ENCODE measurements around the gene GNMT.

Gene GNMT

DNA sequence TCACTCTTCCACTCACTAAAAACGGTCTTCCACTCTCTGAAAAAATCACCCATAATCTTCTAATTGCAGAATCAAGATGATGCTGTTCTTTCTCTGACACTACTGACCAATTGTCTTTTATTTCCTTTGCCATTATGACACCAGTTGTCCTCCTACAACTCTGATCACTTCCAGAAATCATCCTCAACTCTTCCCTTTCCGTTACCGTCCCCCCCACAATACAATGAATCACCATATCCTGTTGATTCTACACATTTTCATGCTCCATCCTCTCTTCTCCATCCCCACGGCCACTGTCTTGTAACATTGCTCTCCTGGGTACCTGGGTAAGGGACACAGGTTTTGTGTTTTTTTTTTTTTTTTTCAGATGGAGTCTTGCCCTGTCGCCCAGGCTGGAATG lies 21.3 kb downstream of the GNMT start:
- Histone ChIP-seq H3K9me3 (ENCODE audit: control extremely low read depth in 1 of 5, control insufficient read depth in 4 of 5, insufficient read depth in 2 of 5, low read depth in 1 of 5, low read length in 4 of 5) (no peaks in the 10 kb centered on the region), H3K4me1 (ENCODE audit: control extremely low read depth in 1 of 4, control insufficient read depth in 4 of 4, insufficient read depth in 4 of 4, low read length in 3 of 4) (peaks cover 9 to 40% (median 36%) of the 10 kb centered on the region in 4 experiments), H3K27me3 (replicated peaks in 2 of 5; ENCODE audit: control insufficient read depth in 4 of 5, insufficient read depth in 5 of 5, low read length in 4 of 5) (no peaks in the 10 kb centered on the region), H3K36me3 (ENCODE audit: control insufficient read depth in 4 of 4, insufficient read depth in 4 of 4, low read length in 3 of 4) (no peaks in the 10 kb centered on the region), H3K27ac (ENCODE audit: insufficient read depth in 1 of 2, low read depth in 1 of 2, low read length in 2 of 2, poor library complexity in 1 of 2, severe bottlenecking in 2 of 2) (no peak overlapping the region), H3K4me3 (ENCODE audit: control insufficient read depth in 1 of 7, extremely low read depth in 1 of 7, insufficient read depth in 4 of 7, low read depth in 2 of 7, low read length in 6 of 7) (no peak overlapping the region)
- ChIA-PET CTCF (no interaction called here), POLR2A (no interaction called here)
- 100% methylated on average over 4 of the region's 5 CpGs for WGBS (ENCODE audit: insufficient coverage)
- no peak for DNase-seq

DNA sequence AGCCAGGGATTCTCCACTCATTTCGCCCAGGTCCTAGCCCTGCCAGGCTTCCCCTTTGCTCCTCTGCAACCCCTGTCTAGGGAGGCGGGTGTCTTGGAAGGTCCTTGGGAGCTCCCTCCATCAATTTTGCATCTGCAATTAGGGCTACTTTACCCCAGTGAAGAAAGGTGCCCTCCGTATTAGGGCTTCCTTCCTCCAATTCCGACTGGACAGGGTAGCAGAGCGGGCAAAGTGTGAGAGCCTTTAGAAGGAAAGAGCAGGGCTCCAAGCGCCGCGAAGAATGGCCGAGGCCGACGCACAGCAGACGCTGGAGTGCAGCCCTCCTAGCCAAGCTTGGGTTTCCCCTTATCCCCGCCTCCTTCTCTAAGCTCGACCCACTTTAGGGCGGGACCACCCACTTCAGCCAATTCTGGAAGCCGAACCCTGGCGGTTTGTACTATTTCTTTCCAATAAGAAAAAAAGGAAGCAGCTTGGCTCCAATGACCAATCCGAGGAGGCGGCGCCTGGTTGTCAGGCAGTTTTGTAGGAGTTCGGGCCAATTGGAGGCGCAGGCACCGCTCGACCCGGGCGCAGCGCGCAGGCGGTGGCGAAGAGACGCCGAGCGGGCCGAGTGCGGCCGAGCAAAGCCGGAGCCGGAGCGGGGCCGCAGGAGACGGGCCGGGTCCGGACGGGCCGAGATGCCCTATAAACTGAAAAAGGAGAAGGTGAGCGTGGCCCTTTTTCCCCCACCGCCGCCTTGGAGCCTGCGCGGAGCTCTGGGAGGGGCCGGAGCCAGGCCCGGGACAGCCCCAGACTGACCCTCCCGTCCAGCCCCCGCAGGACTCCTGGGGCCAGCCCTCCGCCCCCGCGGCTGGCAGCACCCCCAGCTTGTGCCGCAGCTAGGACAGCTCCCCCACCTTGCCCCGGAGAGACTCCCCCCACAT lies 23.7 kb downstream of the GNMT start, which contains the start of gene PPP2R5D:
PPP2R5D (plus strand) TSS at position 570 of the 923 bp plus-strand sequence; CDS start at position 678, 108 bp downstream.
- POLR2A ChIA-PET: interaction anchor here (1.1 to 1.4 kb wide), 2 partner anchors 45 to 55 kb away, joined by 3 to 7 read pairs; partner anchors contain the start of gene CNPY3
- peaks cover 0 to 20% (median 16%) of the 10 kb centered on the region in 4 experiments for H3K36me3 ChIP-seq (ENCODE audit: control insufficient read depth in 4 of 4, insufficient read depth in 4 of 4, low read length in 3 of 4)
- H3K27ac ChIP-seq (ENCODE audit: insufficient read depth in 1 of 2, low read depth in 1 of 2, low read length in 2 of 2, poor library complexity in 1 of 2, severe bottlenecking in 2 of 2): peak within 1 kb of the TSS; percentile 78 to 79
- H3K27me3 ChIP-seq (replicated peaks in 2 of 5; ENCODE audit: control insufficient read depth in 4 of 5, insufficient read depth in 5 of 5, low read length in 4 of 5): no peaks in the 10 kb centered on the region
- peaks cover 9 to 31% (median 28%) of the 10 kb centered on the region in 4 experiments for H3K4me1 ChIP-seq (ENCODE audit: control extremely low read depth in 1 of 4, control insufficient read depth in 4 of 4, insufficient read depth in 4 of 4, low read length in 3 of 4)
- WGBS (ENCODE audit: insufficient coverage): 0% methylated on average over 34 of the region's 59 CpGs
- CTCF ChIA-PET: interaction anchor here (0.8 to 1.5 kb wide), 7 partner anchors 13 to 146 kb away, joined by 3 to 6 read pairs (median 3); partner anchors contain the start of genes CNPY3 and KLHDC3
- peak; percentile 99 for DNase-seq
- H3K9me3 ChIP-seq (ENCODE audit: control extremely low read depth in 1 of 5, control insufficient read depth in 4 of 5, insufficient read depth in 2 of 5, low read depth in 1 of 5, low read length in 4 of 5): no peaks in the 10 kb centered on the region
- peak within 1 kb of the TSS; percentile 72 to 90 (median 81) for H3K4me3 ChIP-seq (ENCODE audit: control insufficient read depth in 1 of 7, extremely low read depth in 1 of 7, insufficient read depth in 4 of 7, low read depth in 2 of 7, low read length in 6 of 7)

DNA sequence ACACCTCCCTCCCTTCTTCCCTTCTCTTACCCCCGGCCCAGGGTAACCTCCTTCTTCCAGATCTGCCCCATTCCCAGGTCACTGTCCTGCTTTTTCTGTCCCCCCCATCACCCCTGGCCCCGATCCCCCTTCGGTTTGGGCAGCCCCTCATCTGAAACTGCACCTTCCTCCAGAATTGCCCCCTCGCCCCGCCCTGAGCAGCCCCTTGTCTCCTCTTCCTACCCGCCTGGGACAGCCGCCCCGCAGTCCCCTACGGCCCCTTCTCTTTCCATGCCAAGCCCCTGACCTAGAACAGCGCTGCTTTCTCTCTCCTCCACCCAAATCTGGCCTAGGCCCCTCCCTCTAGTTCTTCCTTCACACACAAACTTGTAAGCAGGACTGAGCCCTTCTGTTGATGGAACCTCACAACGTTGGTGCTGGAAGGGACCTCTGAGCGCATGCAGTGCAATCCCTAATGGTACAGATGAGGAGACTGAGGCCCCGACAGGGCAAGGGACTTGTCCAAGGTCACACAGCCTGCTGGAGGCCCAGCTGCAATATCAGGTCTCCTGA lies 24.4 kb downstream of the GNMT start:
- peak in 2 of 3 donors; percentile 42 to 49 for DNase-seq
- ChIA-PET POLR2A (interaction anchor here (0.7 to 1.1 kb wide), 2 partner anchors 16 to 55 kb away, joined by 5 to 7 read pairs; partner anchors contain the start of gene CNPY3), CTCF (interaction anchor here (1.0 to 1.5 kb wide), 5 partner anchors 9 to 84 kb away, joined by 3 to 4 read pairs (median 3); partner anchors contain the start of gene CNPY3)
- H3K36me3 ChIP-seq (ENCODE audit: control insufficient read depth in 4 of 4, insufficient read depth in 4 of 4, low read length in 3 of 4): peaks cover 0 to 27% (median 23%) of the 10 kb centered on the region in 4 experiments
- peaks cover 2 to 24% (median 21%) of the 10 kb centered on the region in 4 experiments for H3K4me1 ChIP-seq (ENCODE audit: control extremely low read depth in 1 of 4, control insufficient read depth in 4 of 4, insufficient read depth in 4 of 4, low read length in 3 of 4)
- H3K27ac ChIP-seq (ENCODE audit: insufficient read depth in 1 of 2, low read depth in 1 of 2, low read length in 2 of 2, poor library complexity in 1 of 2, severe bottlenecking in 2 of 2): peak overlapping the region; percentile 78 to 79
- no peaks in the 10 kb centered on the region for H3K27me3 ChIP-seq (replicated peaks in 2 of 5; ENCODE audit: control insufficient read depth in 4 of 5, insufficient read depth in 5 of 5, low read length in 4 of 5)
- H3K9me3 ChIP-seq (ENCODE audit: control extremely low read depth in 1 of 5, control insufficient read depth in 4 of 5, insufficient read depth in 2 of 5, low read depth in 1 of 5, low read length in 4 of 5): no peaks in the 10 kb centered on the region
- WGBS (ENCODE audit: insufficient coverage): 17% methylated on average over 9 of the region's 13 CpGs
- peak overlapping the region; percentile 72 to 90 (median 81) for H3K4me3 ChIP-seq (ENCODE audit: control insufficient read depth in 1 of 7, extremely low read depth in 1 of 7, insufficient read depth in 4 of 7, low read depth in 2 of 7, low read length in 6 of 7)

DNA sequence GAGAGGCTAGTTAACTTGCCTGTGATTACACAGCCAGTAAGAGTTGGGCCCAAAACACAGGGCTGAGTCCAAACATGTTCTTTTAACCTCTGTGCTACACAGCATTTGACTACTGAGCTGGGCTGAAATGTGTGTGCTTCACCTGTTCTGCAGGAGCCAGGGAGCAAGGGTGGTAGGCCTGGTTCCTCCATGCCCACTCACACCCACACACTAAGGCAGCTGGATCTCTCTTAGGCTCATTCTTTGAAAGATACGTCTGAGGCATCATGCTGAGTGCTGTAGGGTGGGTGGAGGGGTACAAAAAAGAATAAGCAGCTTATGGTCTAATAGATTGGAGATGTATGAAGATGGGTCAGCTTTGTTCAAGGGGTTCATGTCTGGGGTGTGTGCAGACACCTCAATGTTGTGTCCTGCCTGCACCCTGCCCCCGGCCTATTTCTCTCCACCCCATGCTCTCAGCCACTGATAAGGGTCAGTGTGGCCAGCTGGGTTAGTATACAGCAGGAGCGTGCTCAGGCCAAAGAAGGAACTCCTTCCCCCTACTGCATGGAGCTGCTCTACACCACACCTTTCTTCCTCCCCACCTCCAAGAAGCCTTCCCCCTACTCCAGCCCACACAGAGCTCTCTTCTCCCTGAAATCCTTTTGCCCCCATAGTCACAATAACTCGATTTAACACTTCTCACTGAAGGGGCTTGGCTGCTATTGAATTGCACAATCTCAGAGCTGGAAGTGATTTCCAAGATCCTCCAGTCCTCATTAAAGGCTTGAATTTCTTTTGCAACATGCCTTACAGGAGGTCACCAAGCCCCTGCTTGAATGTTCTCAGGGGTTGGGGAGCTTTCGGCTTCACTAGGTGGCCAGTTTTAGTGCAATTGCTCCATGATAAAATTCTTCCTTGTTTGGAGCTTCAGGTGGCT lies 27.2 kb downstream of the GNMT start:
- peaks cover 0 to 20% (median 17%) of the 10 kb centered on the region in 4 experiments for H3K4me1 ChIP-seq (ENCODE audit: control extremely low read depth in 1 of 4, control insufficient read depth in 4 of 4, insufficient read depth in 4 of 4, low read length in 3 of 4)
- H3K36me3 ChIP-seq (ENCODE audit: control insufficient read depth in 4 of 4, insufficient read depth in 4 of 4, low read length in 3 of 4): peaks cover 7 to 40% (median 33%) of the 10 kb centered on the region in 4 experiments
- WGBS (ENCODE audit: insufficient coverage): 98% methylated on average over 5 of the region's 5 CpGs
- CTCF ChIA-PET: interaction anchor here (0.6 to 1.4 kb wide), 4 partner anchors 8 to 1410 kb away, joined by 3 to 5 read pairs (median 4); partner anchors contain the start of gene PEX6
- no peak overlapping the region for H3K27ac ChIP-seq (ENCODE audit: insufficient read depth in 1 of 2, low read depth in 1 of 2, low read length in 2 of 2, poor library complexity in 1 of 2, severe bottlenecking in 2 of 2)
- POLR2A ChIA-PET: no interaction called here
- H3K9me3 ChIP-seq (ENCODE audit: control extremely low read depth in 1 of 5, control insufficient read depth in 4 of 5, insufficient read depth in 2 of 5, low read depth in 1 of 5, low read length in 4 of 5): no peaks in the 10 kb centered on the region
- H3K27me3 ChIP-seq (replicated peaks in 2 of 5; ENCODE audit: control insufficient read depth in 4 of 5, insufficient read depth in 5 of 5, low read length in 4 of 5): no peaks in the 10 kb centered on the region
- no peak overlapping the region for H3K4me3 ChIP-seq (ENCODE audit: control insufficient read depth in 1 of 7, extremely low read depth in 1 of 7, insufficient read depth in 4 of 7, low read depth in 2 of 7, low read length in 6 of 7)
- no peak for DNase-seq

DNA sequence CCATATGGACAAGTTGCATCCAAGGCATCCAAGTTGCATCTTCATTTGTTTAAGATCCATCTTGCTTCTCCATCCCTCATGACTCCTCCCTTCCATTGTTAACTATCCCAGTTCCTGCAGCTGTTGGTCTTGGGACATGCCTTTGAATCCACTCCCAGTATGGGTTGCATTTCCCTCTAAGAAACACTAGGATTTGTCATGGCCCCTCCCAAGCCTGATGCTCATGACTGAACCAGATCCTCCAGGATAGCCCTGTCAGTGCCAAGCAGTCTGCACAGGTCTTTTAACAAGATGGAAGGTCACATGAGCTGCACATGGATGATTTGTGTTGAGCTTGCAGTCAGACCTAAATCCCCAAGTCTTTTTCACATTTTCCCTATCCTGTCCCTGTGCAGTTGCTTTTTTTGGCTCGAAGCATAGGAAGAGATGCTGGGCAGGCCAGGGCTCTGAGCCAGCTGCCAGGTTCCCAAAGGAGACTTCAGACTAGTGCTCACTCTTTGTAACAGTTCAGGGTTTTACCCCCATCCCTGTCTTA lies 28.0 kb downstream of the GNMT start:
- WGBS (ENCODE audit: insufficient coverage): 100% methylated on average over 1 of the region's 1 CpG
- ChIA-PET CTCF (interaction anchor here (1.0 to 1.4 kb wide), 3 partner anchors 8 to 19 kb away, joined by 4 to 5 read pairs (median 5); partner anchors contain the start of gene PEX6), POLR2A (no interaction called here)
- Histone ChIP-seq H3K36me3 (ENCODE audit: control insufficient read depth in 4 of 4, insufficient read depth in 4 of 4, low read length in 3 of 4) (peaks cover 7 to 43% (median 33%) of the 10 kb centered on the region in 4 experiments), H3K9me3 (ENCODE audit: control extremely low read depth in 1 of 5, control insufficient read depth in 4 of 5, insufficient read depth in 2 of 5, low read depth in 1 of 5, low read length in 4 of 5) (no peaks in the 10 kb centered on the region), H3K4me3 (ENCODE audit: control insufficient read depth in 1 of 7, extremely low read depth in 1 of 7, insufficient read depth in 4 of 7, low read depth in 2 of 7, low read length in 6 of 7) (no peak overlapping the region), H3K27ac (ENCODE audit: insufficient read depth in 1 of 2, low read depth in 1 of 2, low read length in 2 of 2, poor library complexity in 1 of 2, severe bottlenecking in 2 of 2) (no peak overlapping the region), H3K4me1 (ENCODE audit: control extremely low read depth in 1 of 4, control insufficient read depth in 4 of 4, insufficient read depth in 4 of 4, low read length in 3 of 4) (peaks cover 0 to 19% (median 16%) of the 10 kb centered on the region in 4 experiments), H3K27me3 (replicated peaks in 2 of 5; ENCODE audit: control insufficient read depth in 4 of 5, insufficient read depth in 5 of 5, low read length in 4 of 5) (no peaks in the 10 kb centered on the region)
- DNase-seq: no peak

DNA sequence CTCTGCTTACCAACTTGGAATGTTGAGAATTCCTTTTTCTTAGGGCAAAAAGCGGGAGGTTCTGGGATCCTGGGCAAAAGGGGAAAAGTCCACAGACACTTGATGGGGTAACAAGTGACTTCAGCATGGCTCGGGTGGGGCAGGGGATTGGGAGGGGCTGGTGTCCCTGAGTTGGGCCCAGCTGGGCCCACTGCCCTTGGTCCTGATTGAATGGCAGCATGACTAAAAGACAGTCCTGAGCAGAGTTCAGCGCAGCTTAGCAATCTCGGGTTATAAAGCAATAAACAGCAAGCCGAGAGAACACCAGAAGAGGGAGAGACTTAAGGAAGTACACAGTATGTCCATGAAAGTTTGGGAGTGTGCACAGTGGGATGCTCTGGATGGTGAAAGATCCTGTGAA lies 29.4 kb downstream of the GNMT start:
- ChIA-PET CTCF (interaction anchor here (1.1 kb wide), 1 partner anchor 14 kb away, joined by 3 read pairs; no protein-coding TSS in a partner anchor), POLR2A (no interaction called here)
- peaks cover 7 to 45% (median 33%) of the 10 kb centered on the region in 4 experiments for H3K36me3 ChIP-seq (ENCODE audit: control insufficient read depth in 4 of 4, insufficient read depth in 4 of 4, low read length in 3 of 4)
- DNase-seq: no peak
- no peaks in the 10 kb centered on the region for H3K27me3 ChIP-seq (replicated peaks in 2 of 5; ENCODE audit: control insufficient read depth in 4 of 5, insufficient read depth in 5 of 5, low read length in 4 of 5)
- H3K27ac ChIP-seq (ENCODE audit: insufficient read depth in 1 of 2, low read depth in 1 of 2, low read length in 2 of 2, poor library complexity in 1 of 2, severe bottlenecking in 2 of 2): no peak overlapping the region
- peaks cover 0 to 13% (median 11%) of the 10 kb centered on the region in 4 experiments for H3K4me1 ChIP-seq (ENCODE audit: control extremely low read depth in 1 of 4, control insufficient read depth in 4 of 4, insufficient read depth in 4 of 4, low read length in 3 of 4)
- no peak overlapping the region for H3K4me3 ChIP-seq (ENCODE audit: control insufficient read depth in 1 of 7, extremely low read depth in 1 of 7, insufficient read depth in 4 of 7, low read depth in 2 of 7, low read length in 6 of 7)
- WGBS (ENCODE audit: insufficient coverage): 94% methylated on average over 4 of the region's 5 CpGs
- no peaks in the 10 kb centered on the region for H3K9me3 ChIP-seq (ENCODE audit: control extremely low read depth in 1 of 5, control insufficient read depth in 4 of 5, insufficient read depth in 2 of 5, low read depth in 1 of 5, low read length in 4 of 5)

Measured in common myeloid progenitor, CD34-positive (primary cell).